GM19397 (cell line): ENCODE measurements around the gene PTBP1.
"Not testable (repeated sequence)": the region's sequence is repeated elsewhere in the genome, so short reads cannot be mapped to it uniquely, and the experiment has no call there.

ENCODE experiments used
- ATAC-seq: cut with Tn5 transposase; IDR thresholded peaks from one replicate; pipeline ENCODE4 v1.9.1; 2021; ENCODE audit warnings: mild to moderate bottlenecking, moderate library complexity; ENCODE audit not compliant: unreplicated experiment

Gene PTBP1

GRCh38 chr19:807627-808422, 10.6 kb downstream of the PTBP1 start:
- no peak for ATAC-seq

- no peak for ATAC-seq
Measured at GRCh38 chr19:808423-808775, 11.1 kb downstream of the PTBP1 start.

GRCh38 chr19:810077-810855, 13.0 kb downstream of the PTBP1 start:
- no peak for ATAC-seq

- ATAC-seq: no peak
Measured at GRCh38 chr19:810883-811489, 13.7 kb downstream of the PTBP1 start.

- ATAC-seq: no peak
Measured at GRCh38 chr19:811506-812048, 14.3 kb downstream of the PTBP1 start.

- no peak for ATAC-seq
Measured at GRCh38 chr19:812049-812746, 14.9 kb downstream of the PTBP1 start.

GRCh38 chr19:812747-813218, 15.5 kb downstream of the PTBP1 start:
- no peak for ATAC-seq

GRCh38 chr19:813219-814151, 16.2 kb downstream of the PTBP1 start:
- ATAC-seq: no peak

GRCh38 chr19:814152-815078, 17.2 kb downstream of the PTBP1 start:
- ATAC-seq: no peak

- no peak for ATAC-seq
Measured at GRCh38 chr19:815079-815774, 18.0 kb downstream of the PTBP1 start.

GRCh38 chr19:815775-816499, 18.7 kb downstream of the PTBP1 start:
- no peak for ATAC-seq

GRCh38 chr19:816500-816857, 19.2 kb downstream of the PTBP1 start:
- ATAC-seq: no peak

GRCh38 chr19:820212-820611, 23.0 kb downstream of the PTBP1 start:
- not testable (repeated sequence) for ATAC-seq

- ATAC-seq: no peak
Measured at GRCh38 chr19:821231-821824, 24.1 kb downstream of the PTBP1 start.

- no peak for ATAC-seq
Measured at GRCh38 chr19:821825-822503, 24.7 kb downstream of the PTBP1 start, which contains the start of gene PLPPR3. PLPPR3 (minus strand) TSS chr19:821955; CDS start chr19:821559, 396 bp downstream.

GRCh38 chr19:823565-824121, 26.4 kb downstream of the PTBP1 start:
- ATAC-seq: no peak
